ENCODE results near the gene CPNE9. TPM values are rescaled to one million over a fixed set of nuclear protein-coding genes. Genes with fewer than 3 reads are reported as not detected.

The CPNE9 gene
- total and polyA plus RNA-seq, 2 of the 13 experiments (the other 11 are each of a cell fraction or from before 2014, with no cell fraction given), result 0.20 TPM; not detected in 1

DNA sequence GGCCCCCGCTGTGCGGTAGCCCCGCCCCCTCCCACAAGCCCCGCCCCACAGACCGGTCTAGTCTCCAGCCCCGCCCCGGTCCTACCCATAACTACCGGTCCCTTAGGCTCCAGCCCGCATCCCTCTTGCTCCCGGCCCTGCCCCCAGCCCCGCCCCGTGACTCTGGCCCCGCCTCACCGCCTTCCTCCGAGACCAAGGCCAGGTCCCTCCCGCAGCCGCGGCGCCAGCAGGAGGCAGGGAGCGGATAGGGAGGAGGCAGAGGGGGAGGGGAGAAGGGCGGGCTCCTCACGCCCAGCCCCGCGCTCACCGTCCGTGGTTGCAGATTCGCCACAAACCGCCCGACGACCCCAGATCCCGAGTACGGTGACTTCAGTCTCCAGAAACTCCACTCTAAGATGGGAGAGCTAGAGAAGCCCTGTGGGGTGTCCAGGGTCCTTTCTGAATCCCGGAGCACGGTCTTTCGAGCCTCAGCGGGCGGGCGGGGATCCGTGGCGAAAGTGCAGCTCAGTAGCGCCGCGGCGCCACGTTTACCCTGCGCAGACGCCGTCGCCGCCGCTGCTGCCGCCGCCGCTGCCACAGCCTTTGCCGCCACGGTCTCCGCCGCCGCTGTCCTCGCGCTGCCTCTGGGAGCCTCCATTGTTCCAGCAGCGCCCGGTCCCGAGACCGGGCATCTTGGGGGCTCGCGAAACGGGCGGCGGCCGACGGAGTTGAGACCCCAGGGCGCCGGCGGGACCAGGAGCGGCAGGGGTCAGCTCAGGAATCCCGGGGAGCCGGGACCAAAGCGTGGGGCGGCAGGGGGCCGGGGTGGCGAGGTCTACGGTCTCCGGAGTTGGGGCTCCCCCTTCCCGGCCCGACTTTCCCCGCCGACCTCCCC, 27.8 kb downstream of the CPNE9 start, which contains the start of gene BRPF1 (continued):
- peak; percentile 81; the same call in 1 of the 2 replicates for TF ChIP-seq PHF21A (CRISPR knock-in tag; IDR thresholded peaks at IDR 0.05)
- 0 out of 2 replicates have a peak, but pooled peaks have one; percentile 27 for TF ChIP-seq HOXA5 (CRISPR knock-in tag; IDR thresholded peaks at IDR 0.05)
- no peak for TF ChIP-seq ZFP41 (CRISPR knock-in tag; IDR thresholded peaks at IDR 0.05; ENCODE audit: borderline replicate concordance)
- peak; percentile 89 for TF ChIP-seq ARID4A (CRISPR knock-in tag; IDR thresholded peaks at IDR 0.05; ENCODE audit: borderline replicate concordance)
- TF ChIP-seq, protein P1, sequence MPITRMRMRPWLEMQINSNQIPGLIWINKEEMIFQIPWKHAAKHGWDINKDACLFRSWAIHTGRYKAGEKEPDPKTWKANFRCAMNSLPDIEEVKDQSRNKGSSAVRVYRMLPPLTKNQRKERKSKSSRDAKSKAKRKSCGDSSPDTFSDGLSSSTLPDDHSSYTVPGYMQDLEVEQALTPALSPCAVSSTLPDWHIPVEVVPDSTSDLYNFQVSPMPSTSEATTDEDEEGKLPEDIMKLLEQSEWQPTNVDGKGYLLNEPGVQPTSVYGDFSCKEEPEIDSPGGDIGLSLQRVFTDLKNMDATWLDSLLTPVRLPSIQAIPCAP (CRISPR knock-in tag; IDR thresholded peaks at IDR 0.05; ENCODE audit: low read depth), result 0 out of 2 replicates have a peak, but pooled peaks have one; percentile 51
- peak; percentile 66; the same call in 1 of the 2 replicates for TF ChIP-seq ZNF350 (CRISPR knock-in tag; IDR thresholded peaks at IDR 0.05; ENCODE audit: borderline replicate concordance, low read depth)
- no peak for TF ChIP-seq ZNF432 (CRISPR knock-in tag; IDR thresholded peaks at IDR 0.05; ENCODE audit: borderline replicate concordance)
- peak; percentile 60; the same call in 1 of the 2 replicates for TF ChIP-seq DMAP1 (CRISPR knock-in tag; IDR thresholded peaks at IDR 0.05)
- peak; percentile 67 for TF ChIP-seq ZNF792 (CRISPR knock-in tag; IDR thresholded peaks at IDR 0.05)
- TF ChIP-seq ZNF34 (CRISPR knock-in tag; IDR thresholded peaks at IDR 0.05; ENCODE audit: borderline replicate concordance), result no peak
- no peak for TF ChIP-seq SSRP1 (CRISPR knock-in tag; IDR thresholded peaks at IDR 0.05)
- peak; percentile 23 for TF ChIP-seq ERF (CRISPR knock-in tag; IDR thresholded peaks at IDR 0.05)
- no peak for TF ChIP-seq MAFG (CRISPR knock-in tag; IDR thresholded peaks at IDR 0.05)
- TF ChIP-seq, protein P2, sequence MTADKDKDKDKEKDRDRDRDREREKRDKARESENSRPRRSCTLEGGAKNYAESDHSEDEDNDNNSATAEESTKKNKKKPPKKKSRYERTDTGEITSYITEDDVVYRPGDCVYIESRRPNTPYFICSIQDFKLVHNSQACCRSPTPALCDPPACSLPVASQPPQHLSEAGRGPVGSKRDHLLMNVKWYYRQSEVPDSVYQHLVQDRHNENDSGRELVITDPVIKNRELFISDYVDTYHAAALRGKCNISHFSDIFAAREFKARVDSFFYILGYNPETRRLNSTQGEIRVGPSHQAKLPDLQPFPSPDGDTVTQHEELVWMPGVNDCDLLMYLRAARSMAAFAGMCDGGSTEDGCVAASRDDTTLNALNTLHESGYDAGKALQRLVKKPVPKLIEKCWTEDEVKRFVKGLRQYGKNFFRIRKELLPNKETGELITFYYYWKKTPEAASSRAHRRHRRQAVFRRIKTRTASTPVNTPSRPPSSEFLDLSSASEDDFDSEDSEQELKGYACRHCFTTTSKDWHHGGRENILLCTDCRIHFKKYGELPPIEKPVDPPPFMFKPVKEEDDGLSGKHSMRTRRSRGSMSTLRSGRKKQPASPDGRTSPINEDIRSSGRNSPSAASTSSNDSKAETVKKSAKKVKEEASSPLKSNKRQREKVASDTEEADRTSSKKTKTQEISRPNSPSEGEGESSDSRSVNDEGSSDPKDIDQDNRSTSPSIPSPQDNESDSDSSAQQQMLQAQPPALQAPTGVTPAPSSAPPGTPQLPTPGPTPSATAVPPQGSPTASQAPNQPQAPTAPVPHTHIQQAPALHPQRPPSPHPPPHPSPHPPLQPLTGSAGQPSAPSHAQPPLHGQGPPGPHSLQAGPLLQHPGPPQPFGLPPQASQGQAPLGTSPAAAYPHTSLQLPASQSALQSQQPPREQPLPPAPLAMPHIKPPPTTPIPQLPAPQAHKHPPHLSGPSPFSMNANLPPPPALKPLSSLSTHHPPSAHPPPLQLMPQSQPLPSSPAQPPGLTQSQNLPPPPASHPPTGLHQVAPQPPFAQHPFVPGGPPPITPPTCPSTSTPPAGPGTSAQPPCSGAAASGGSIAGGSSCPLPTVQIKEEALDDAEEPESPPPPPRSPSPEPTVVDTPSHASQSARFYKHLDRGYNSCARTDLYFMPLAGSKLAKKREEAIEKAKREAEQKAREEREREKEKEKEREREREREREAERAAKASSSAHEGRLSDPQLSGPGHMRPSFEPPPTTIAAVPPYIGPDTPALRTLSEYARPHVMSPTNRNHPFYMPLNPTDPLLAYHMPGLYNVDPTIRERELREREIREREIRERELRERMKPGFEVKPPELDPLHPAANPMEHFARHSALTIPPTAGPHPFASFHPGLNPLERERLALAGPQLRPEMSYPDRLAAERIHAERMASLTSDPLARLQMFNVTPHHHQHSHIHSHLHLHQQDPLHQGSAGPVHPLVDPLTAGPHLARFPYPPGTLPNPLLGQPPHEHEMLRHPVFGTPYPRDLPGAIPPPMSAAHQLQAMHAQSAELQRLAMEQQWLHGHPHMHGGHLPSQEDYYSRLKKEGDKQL (CRISPR knock-in tag; IDR thresholded peaks at IDR 0.05; ENCODE audit: low read depth), result no peak
- TF ChIP-seq HDAC6 (IDR thresholded peaks at IDR 0.05; ENCODE audit: low read depth, low read length), result no peak
- TF ChIP-seq ZSCAN31 (CRISPR knock-in tag; IDR thresholded peaks at IDR 0.05; ENCODE audit: low read depth), result no peak; the same call in 1 of the 2 replicates
- TF ChIP-seq ZNF343 (CRISPR knock-in tag; IDR thresholded peaks at IDR 0.05), result peak; percentile 69; the same call in 1 of the 2 replicates
- no peak for TF ChIP-seq ZKSCAN8 (CRISPR knock-in tag; IDR thresholded peaks at IDR 0.05; ENCODE audit: borderline replicate concordance)
- TF ChIP-seq KDM5A (IDR thresholded peaks at IDR 0.05; ENCODE audit: borderline replicate concordance, low read length), result peak; percentile 98

Data from HepG2 (cell line).